ENCODE data around the gene FBXW5.

FBXW5 gene

GRCh38 chr9:136978865-136979544 is 34.5 kb upstream of the FBXW5 start:
- no peak for DNase-seq
- in situ Hi-C loops (cut with MboI; ENCODE audit: low pct_unique_long_range_greater_than_20kb, low sequenced_read_pairs), result no loop called here

GRCh38 chr9:136978073-136978864 is 33.7 kb upstream of the FBXW5 start:
- no peak for DNase-seq
- in situ Hi-C loops (cut with MboI; ENCODE audit: low pct_unique_long_range_greater_than_20kb, low sequenced_read_pairs), result no loop called here

- in situ Hi-C loops (cut with MboI; ENCODE audit: low pct_unique_long_range_greater_than_20kb, low sequenced_read_pairs), result no loop called here
- DNase-seq, result no peak
Measured at GRCh38 chr9:136977649-136978072, 33.1 kb upstream of the FBXW5 start.

DNA sequence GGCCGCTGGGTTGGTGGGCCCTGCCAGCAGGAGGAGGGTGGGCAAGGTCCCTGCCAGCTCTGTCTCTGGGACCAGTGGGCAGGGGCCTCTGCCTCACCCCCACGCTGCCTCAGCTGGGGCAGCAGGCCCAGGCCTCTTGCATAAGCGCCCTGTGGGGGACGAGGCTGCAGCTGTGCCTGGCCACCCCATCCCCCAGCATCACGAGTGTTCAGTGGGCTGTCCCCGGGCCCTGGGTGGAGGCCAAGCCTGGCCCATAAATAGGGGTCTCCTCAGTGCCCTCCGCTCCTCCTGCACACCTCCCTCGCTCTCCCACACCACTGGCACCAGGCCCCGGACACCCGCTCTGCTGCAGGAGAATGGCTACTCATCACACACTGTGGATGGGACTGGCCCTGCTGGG is 32.7 kb upstream of the FBXW5 start, which contains the start of gene PTGDS:
Gene PTGDS, plus strand, starts transcription at position 282 of the 400 bp plus-strand sequence. Its CDS starts 75 bp downstream, at position 357.
- in situ Hi-C loops (cut with MboI; ENCODE audit: low pct_unique_long_range_greater_than_20kb, low sequenced_read_pairs), result no loop called here
- no peak for DNase-seq

- in situ Hi-C loops (cut with MboI; ENCODE audit: low pct_unique_long_range_greater_than_20kb, low sequenced_read_pairs), result no loop called here
- peak; percentile 64 for DNase-seq
Measured at GRCh38 chr9:136975644-136976043, 31.1 kb upstream of the FBXW5 start.

- no peak for DNase-seq
- in situ Hi-C loops (cut with MboI; ENCODE audit: low pct_unique_long_range_greater_than_20kb, low sequenced_read_pairs), result no loop called here
Measured at GRCh38 chr9:136974817-136975535, 30.4 kb upstream of the FBXW5 start.

GRCh38 chr9:136973618-136974617 is 29.4 kb upstream of the FBXW5 start:
- DNase-seq, result no peak
- in situ Hi-C loops (cut with MboI; ENCODE audit: low pct_unique_long_range_greater_than_20kb, low sequenced_read_pairs), result no loop called here

- in situ Hi-C loops (cut with MboI; ENCODE audit: low pct_unique_long_range_greater_than_20kb, low sequenced_read_pairs), result no loop called here
- no peak for DNase-seq
Measured at GRCh38 chr9:136972743-136973142, 28.2 kb upstream of the FBXW5 start.

DNA sequence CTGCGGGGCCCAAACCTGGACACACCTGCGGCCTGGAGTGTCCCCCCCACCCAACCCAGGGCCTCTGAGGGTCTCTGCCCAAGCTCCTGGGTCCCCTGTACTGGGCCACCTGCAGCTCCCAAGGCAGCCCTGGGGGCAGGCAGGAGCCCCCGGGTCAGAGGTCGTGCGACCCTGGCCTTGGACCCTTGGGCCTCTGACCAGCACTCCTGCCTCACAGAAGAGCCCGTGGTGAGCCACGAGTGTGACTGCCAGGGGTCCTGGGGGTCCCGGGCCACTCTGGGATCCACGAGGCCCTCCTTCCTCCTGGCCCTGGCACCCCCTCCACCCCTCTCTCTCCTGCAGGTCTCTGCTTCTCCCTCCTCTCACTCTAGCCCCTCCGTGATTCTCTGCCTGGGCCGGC is 27.8 kb upstream of the FBXW5 start:
- DNase-seq, result no peak
- in situ Hi-C loops (cut with MboI; ENCODE audit: low pct_unique_long_range_greater_than_20kb, low sequenced_read_pairs), result no loop called here

DNA sequence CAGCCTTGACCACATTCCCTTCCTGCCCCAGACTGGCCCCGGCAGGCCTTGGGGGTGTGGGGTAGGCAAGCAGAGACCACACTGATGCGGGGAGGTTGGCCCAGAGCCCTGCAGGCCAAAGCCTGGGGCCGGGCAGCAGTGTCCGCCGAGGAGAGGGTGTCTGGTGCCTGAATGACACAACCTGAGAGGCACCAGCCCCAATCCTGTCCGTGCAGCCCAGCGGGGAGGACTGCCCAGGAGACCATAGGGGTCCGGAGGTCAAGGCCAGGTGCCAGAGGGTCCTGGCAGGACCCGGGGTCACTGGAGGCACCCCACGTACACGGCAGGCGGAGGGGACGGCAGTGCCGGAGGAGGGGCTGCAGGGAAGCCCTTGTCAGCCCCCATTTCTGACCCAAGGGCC is 27.2 kb upstream of the FBXW5 start:
- in situ Hi-C loops (cut with MboI; ENCODE audit: low pct_unique_long_range_greater_than_20kb, low sequenced_read_pairs), result no loop called here
- no peak for DNase-seq

DNA sequence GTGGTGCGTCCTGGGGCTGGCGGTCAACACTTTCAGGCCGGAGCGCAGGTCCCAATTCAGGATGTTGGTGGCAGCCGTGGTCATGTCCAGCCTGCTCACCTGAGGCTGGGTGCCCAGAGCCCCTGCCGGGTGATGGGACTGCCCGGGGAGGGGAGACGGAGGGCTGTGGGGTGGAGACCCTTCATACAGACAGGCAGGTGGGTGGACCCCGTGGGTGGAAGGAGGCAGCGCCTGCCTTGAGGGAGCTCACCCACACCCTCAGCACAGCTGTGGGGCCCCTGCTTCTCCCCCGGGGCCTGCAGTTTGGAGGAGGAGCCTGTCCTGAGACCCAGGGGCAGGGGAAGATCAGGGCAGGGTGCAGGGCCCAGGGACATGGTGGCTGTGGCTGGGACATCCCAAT is 25.8 kb upstream of the FBXW5 start:
- in situ Hi-C loops (cut with MboI; ENCODE audit: low pct_unique_long_range_greater_than_20kb, low sequenced_read_pairs), result no loop called here
- no peak for DNase-seq

- DNase-seq, result no peak
- in situ Hi-C loops (cut with MboI; ENCODE audit: low pct_unique_long_range_greater_than_20kb, low sequenced_read_pairs), result no loop called here
Measured at GRCh38 chr9:136969774-136970173, 25.2 kb upstream of the FBXW5 start.

GRCh38 chr9:136969150-136969549 is 24.6 kb upstream of the FBXW5 start:
- in situ Hi-C loops (cut with MboI; ENCODE audit: low pct_unique_long_range_greater_than_20kb, low sequenced_read_pairs), result no loop called here
- DNase-seq, result no peak

DNA sequence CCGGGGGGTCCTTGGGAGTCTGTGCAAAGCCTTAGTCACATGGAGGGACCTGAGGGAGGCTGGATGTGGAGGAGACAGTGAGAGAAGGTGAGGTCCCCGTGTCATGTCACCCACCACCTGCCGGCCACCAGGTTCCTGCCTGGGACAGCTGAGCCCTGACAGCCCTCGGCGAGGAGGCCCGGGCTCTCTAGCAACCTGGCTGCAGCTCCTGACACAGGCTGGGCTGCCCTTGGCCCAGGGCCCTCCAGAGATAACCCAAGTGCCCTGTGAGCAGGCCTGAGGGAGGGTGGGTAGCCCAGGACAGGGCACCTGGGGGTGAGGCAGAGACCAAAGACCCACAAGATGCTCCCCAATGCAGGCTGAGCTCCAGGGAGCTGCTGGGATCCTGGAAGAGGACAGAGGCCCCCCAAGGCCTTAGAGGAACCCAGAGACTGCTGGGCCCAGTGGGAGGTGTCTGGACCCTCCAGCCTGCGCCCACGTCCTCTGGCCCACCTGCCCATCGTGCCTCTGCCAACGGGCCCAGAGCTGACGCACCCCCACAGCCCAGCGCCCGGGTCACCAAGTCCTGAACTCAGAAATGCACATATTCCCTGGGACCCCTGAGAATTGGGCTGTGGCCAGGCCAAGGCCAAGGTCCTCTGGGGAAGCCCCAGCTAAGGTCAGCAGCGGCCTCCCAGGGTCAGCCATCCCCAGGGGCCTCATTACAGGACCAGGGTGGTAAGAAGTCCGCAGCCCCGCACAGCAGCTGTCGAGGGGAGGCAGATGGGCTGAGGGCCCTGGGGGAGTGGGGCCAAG is 24.0 kb upstream of the FBXW5 start:
- no peak for DNase-seq
- in situ Hi-C loops (cut with MboI; ENCODE audit: low pct_unique_long_range_greater_than_20kb, low sequenced_read_pairs), result no loop called here

DNA sequence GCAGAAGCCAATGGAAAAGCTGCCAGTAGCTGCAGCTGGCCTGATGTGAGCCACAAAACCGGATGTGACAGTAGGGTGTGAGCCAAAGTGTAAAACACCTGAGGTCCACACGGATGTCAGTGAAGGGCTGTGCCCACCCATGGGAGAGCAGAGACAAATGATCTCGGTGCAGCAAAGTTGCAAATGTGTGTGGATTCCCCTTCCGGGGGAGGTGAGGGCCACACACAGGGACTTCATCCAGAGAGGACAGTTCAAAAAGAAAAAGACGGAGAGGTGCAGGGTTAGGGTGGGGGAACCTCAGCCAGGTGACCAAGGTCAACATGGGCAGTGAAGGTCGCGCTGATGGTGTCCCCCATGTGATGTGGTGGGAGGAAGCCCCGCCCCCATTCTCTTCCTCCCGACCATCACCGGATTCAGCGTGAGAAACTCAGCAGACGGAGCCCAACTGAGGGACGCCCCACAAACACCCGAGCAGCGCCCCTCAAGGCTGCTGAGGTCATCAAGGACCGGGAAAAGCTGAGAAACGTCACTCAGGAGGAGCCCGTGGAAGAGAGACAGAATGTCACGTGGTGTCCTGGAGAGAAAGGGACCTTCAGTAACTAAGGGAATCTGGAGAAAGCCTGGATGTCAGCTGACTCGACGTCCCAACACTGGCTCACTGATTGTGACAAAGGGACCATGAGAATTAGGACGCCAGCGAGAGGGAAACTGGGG is 21.4 kb upstream of the FBXW5 start:
- in situ Hi-C loops (cut with MboI; ENCODE audit: low pct_unique_long_range_greater_than_20kb, low sequenced_read_pairs), result no loop called here
- no peak for DNase-seq

- in situ Hi-C loops (cut with MboI; ENCODE audit: low pct_unique_long_range_greater_than_20kb, low sequenced_read_pairs), result no loop called here
Measured at GRCh38 chr9:136964833-136965422, 20.4 kb upstream of the FBXW5 start.

GRCh38 chr9:136964171-136964689 is 19.7 kb upstream of the FBXW5 start:
- DNase-seq, result no peak
- in situ Hi-C loops (cut with MboI; ENCODE audit: low pct_unique_long_range_greater_than_20kb, low sequenced_read_pairs), result no loop called here

More at GRCh38 chr9:136964833-136965422, 20.4 kb upstream of the FBXW5 start:
- DNase-seq, result no peak

All from KBM-7 (cell line).